Fibroblast of the aortic adventitia (primary cell): ENCODE results near the gene DSCAML1. TPM values are rescaled to one million over a fixed set of nuclear protein-coding genes. Genes with fewer than 3 reads are reported as not detected.

Experiments
- DNase-seq: peaks from one replicate; pipeline ENCODE4 v3.0.0-alpha.2; 2010; ENCODE audit warnings: low read depth
- H3K4me3 ChIP-seq: 2 replicates; pipeline ENCODE4 v1.5.1; 2011; ENCODE audit warnings: low read depth, mild to moderate bottlenecking, control low read depth, low read length, moderate library complexity
- CTCF ChIP-seq: IDR thresholded peaks from 2 replicates; pipeline ENCODE4 v1.5.1; 2011; ENCODE audit warnings: mild to moderate bottlenecking, low read length, control low read depth, inconsistent platforms; ENCODE audit not compliant: insufficient read depth
- total RNA-seq: library from RNA; depleted of rRNA; stranded (reverse); fragments of >200 nt; gene quantifications from 2 replicates; pipeline ENCODE4 v1.2.3, GENCODE V29; 2012; ENCODE audit warnings: low replicate concordance

DSCAML1 gene
- total RNA-seq, 1 donor = not detected

- H3K4me3 ChIP-seq = no peak overlapping the region
- no peak for TF ChIP-seq CTCF
- DNase-seq = no peak
Observed at GRCh38 chr11:117799634-117800033, 2.6 kb upstream of the DSCAML1 start.

DNA sequence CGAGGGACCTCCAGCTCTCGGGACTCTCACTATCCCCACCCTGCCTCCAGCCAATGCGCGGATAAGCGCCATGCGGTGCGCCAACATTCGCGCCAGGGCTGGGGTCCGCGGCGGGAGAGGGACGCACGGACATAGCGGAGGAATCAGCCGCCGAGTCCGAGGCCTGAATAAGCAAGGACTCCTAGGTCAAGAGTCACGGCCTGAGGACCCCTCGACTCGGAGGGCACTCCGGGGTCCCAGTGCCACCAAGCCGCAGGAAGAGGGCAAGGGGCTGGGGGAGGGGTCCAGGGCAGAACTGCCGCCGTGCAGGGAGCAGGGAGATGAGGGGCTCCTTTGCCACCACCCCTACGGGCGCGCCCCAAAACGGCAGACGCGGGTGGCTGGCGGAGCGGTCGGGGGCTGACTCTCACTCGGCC, 552 bp downstream of the DSCAML1 start:
- DNase-seq = no peak
- H3K4me3 ChIP-seq = no peak overlapping the region
- no peak for TF ChIP-seq CTCF

GRCh38 chr11:117795638-117796455, 1.2 kb downstream of the DSCAML1 start:
- no peak for TF ChIP-seq CTCF
- no peak for DNase-seq
- no peak overlapping the region for H3K4me3 ChIP-seq

GRCh38 chr11:117794772-117795629, 2.0 kb downstream of the DSCAML1 start:
- TF ChIP-seq CTCF = no peak
- DNase-seq = no peak
- no peak overlapping the region for H3K4me3 ChIP-seq

GRCh38 chr11:117794135-117794534, 2.9 kb downstream of the DSCAML1 start:
- no peak for TF ChIP-seq CTCF
- DNase-seq = no peak
- H3K4me3 ChIP-seq = no peak overlapping the region

DNA sequence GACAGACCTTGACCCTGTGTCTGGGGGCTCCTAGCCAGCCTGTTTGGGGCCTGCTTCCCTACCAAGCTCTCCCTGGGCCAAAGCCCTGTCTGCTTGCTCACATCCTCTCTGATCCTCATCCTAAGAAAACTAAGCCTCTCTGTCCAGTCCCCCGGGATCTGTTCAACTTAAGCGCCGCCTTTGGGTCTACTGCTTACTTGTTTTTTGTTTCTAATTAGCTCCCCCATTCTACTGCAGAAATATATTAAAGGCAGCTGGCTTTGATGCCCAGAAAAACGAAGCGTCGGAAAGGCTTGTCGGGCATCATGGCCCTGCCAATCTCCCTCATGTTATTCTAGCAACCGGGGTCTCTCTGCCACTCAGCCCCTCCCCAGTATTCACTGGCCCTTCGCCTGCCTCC, 3.4 kb downstream of the DSCAML1 start:
- no peak for TF ChIP-seq CTCF
- no peak overlapping the region for H3K4me3 ChIP-seq
- no peak for DNase-seq
